Pancreas (tissue), 10 donors: Measurements from ENCODE around the gene ARID3A. TPM values are rescaled to one million over a fixed set of nuclear protein-coding genes. Genes with fewer than 3 reads are reported as not detected.

ENCODE experiments used
- ATAC-seq, 4 donors: fragments of 200-7000 bp; cut with Tn5 transposase; one replicate each; pipeline versions ENCODE4 v1.8.0 to v1.9.1; 2020; ENCODE audit warnings: mild to moderate bottlenecking in 4 of 4, moderate library complexity in 4 of 4
- DNase-seq, 6 donors: peaks; one replicate each; pipeline ENCODE4 v3.0.0-alpha.2; 2020
- FAIRE-seq: peaks from 2 replicates; lab custom pipeline; 2012; peaks lifted over from hg19 to GRCh38; lab: Jason Lieb, UNC
- H3K27ac ChIP-seq, 4 donors: fragments of 200-600 bp; sonication (generic); 1 replicate in 3 of 4; 2 replicates in 1 of 4; pipeline versions ENCODE4 v1.5.0 to v1.8.0; 2020
- H3K27me3 ChIP-seq, 4 donors: fragments of 200-600 bp; one replicate each; pipeline ENCODE4 v1.8.0; 2021
- H3K36me3 ChIP-seq, 3 donors: fragments of 200-600 bp; sonication (generic) in 1 of 3; one replicate each; pipeline versions ENCODE4 v1.5.0 to v1.8.0; 2020 to 2021
- H3K4me1 ChIP-seq, 3 donors: fragments of 200-600 bp; one replicate each; pipeline ENCODE4 v1.8.0; 2021
- H3K4me3 ChIP-seq, 4 donors: fragments of 200-600 bp; sonication (generic) in 2 of 4; one replicate each; pipeline versions ENCODE4 v1.5.0 to v1.8.0; 2020 to 2021
- H3K9me3 ChIP-seq, 4 donors: fragments of 200-600 bp; one replicate each; pipeline ENCODE4 v1.8.0; 2021
- CTCF ChIP-seq, 4 donors: fragments of 200-600 bp; sonication (generic) in 3 of 4; IDR thresholded peaks; one replicate each; pipeline versions ENCODE4 v1.5.0 to v1.8.0; 2021; ENCODE audit warnings: antibody characterized with exemption in 4 of 4
- WGBS, 2 donors: extraction: QIAGEN DNeasy Blood & Tissue Kit; methylation state at CpG; one replicate each; pipeline ENCODE4 v1.1.7; 2013; 5-methylcytosine and 5-hydroxymethylcytosine counted together
- intact Hi-C, 3 donors: fragments of 100-400 bp; cut with DNase I; formaldehyde crosslinking; loops; one replicate each; pipeline versions ENCODE4 v1.11.1 to v1.14.2; 2022
- polyA plus RNA-seq, 2 donors: library from polyadenylated mRNA; stranded (reverse); fragments of 200-250 nt; gene quantifications; one replicate each; pipeline ENCODE4 v1.2.3, GENCODE V29; 2013
- total RNA-seq, 6 donors: library from RNA; stranded (reverse); fragmentation: NEBNext Ultra II Directional in 4 of 6; extraction: Animal tissue kit (Norgen Biotek cat#: 25700) in 4 of 6; gene quantifications; one replicate each; pipeline versions ENCODE4 v1.2.1 to v1.2.4, GENCODE V29; 2021 to 2023
- donor health status: healthy with polysubstance abuse.
- donor health status: DM: no; HTN: no; CAD: no; lungs with moderate emphysema.
- donor health status: DM: no; HTN: no; CAD: no.
- donor health status: control.
- donor health status: control.
- donor health status: Bipolar disorder and iron deficiency.
- donor health status: DM: yes; HTN: yes; CAD: no.
- donor health status: DM: no; HTN: no; CAD: no.
- donor health status: DM: no; HTN: no; CAD: no.
- donor health status: DM: yes; HTN: yes; CAD: no.

ARID3A gene
- total and polyA plus RNA-seq, 8 donors, result 4.6 to 8.5 (median 7.1) TPM

- Histone ChIP-seq H3K27me3 (no peaks in the 10 kb centered on the region), H3K4me3 (no peak overlapping the region), H3K9me3 (no peaks in the 10 kb centered on the region), H3K36me3 (peaks cover 0 to 49% (median 21%) of the 10 kb centered on the region in 3 donors), H3K27ac (no peak overlapping the region), H3K4me1 (peaks cover 22 to 23% (median 23%) of the 10 kb centered on the region in 3 donors)
- FAIRE-seq (no peak), ATAC-seq (no peak), DNase-seq (peak in 2 of 6 donors; percentile 29 to 74)
- 91 to 93% methylated on average over 10 of the region's 10 CpGs for WGBS, 2 donors
- intact Hi-C loops, result no loop called here
- no peak for TF ChIP-seq CTCF (IDR thresholded peaks at IDR 0.05)
Observed at GRCh38 chr19:1013218-1013617, 87.4 kb downstream of the ARID3A start.

GRCh38 chr19:1014161-1015060 is 88.6 kb downstream of the ARID3A start:
- Histone ChIP-seq H3K27me3 (no peaks in the 10 kb centered on the region), H3K27ac (no peak overlapping the region), H3K9me3 (no peaks in the 10 kb centered on the region), H3K4me1 (peaks cover 26 to 35% (median 31%) of the 10 kb centered on the region in 3 donors), H3K36me3 (peaks cover 0 to 47% (median 21%) of the 10 kb centered on the region in 3 donors), H3K4me3 (no peak overlapping the region)
- 93 to 97% methylated on average over 43 to 49 of the region's 49 CpGs for WGBS, 2 donors
- no peak for TF ChIP-seq CTCF (IDR thresholded peaks at IDR 0.05)
- peak in 2 of 6 donors; percentile 61 to 74 for DNase-seq
- intact Hi-C loops, result no loop called here
- no peak for ATAC-seq
- FAIRE-seq, result no peak

GRCh38 chr19:1015061-1015781 is 89.4 kb downstream of the ARID3A start:
- peaks cover 26 to 40% (median 34%) of the 10 kb centered on the region in 3 donors for H3K4me1 ChIP-seq
- intact Hi-C loops, result no loop called here
- ATAC-seq, result no peak
- DNase-seq, result peak in 1 of 6 donors; percentile 74
- peaks cover 0 to 39% (median 19%) of the 10 kb centered on the region in 3 donors for H3K36me3 ChIP-seq
- no peak overlapping the region for H3K4me3 ChIP-seq
- 80 to 87% methylated on average over 24 to 29 of the region's 29 CpGs for WGBS, 2 donors
- no peak for FAIRE-seq
- H3K27ac ChIP-seq, result no peak overlapping the region
- no peaks in the 10 kb centered on the region for H3K27me3 ChIP-seq
- no peak for TF ChIP-seq CTCF (IDR thresholded peaks at IDR 0.05)
- no peaks in the 10 kb centered on the region for H3K9me3 ChIP-seq

- H3K27ac ChIP-seq, result no peak overlapping the region
- DNase-seq (peak in 2 of 6 donors; percentile 43 to 71), ATAC-seq (no peak), FAIRE-seq (no peak)
- peaks cover 26 to 40% (median 34%) of the 10 kb centered on the region in 3 donors for H3K4me1 ChIP-seq
- H3K27me3 ChIP-seq, result no peaks in the 10 kb centered on the region
- H3K4me3 ChIP-seq, result peak overlapping the region in 1 of 4 donors; percentile 6
- no peak for TF ChIP-seq CTCF (IDR thresholded peaks at IDR 0.05)
- intact Hi-C loops, result no loop called here
- no peaks in the 10 kb centered on the region for H3K9me3 ChIP-seq
- peaks cover 0 to 31% (median 11%) of the 10 kb centered on the region in 3 donors for H3K36me3 ChIP-seq
- WGBS, 2 donors, result 60 to 65% methylated on average over 30 to 31 of the region's 31 CpGs
Observed at GRCh38 chr19:1015782-1016646, 90.2 kb downstream of the ARID3A start.
